ENCODE data around the gene PDX1.

DNA sequence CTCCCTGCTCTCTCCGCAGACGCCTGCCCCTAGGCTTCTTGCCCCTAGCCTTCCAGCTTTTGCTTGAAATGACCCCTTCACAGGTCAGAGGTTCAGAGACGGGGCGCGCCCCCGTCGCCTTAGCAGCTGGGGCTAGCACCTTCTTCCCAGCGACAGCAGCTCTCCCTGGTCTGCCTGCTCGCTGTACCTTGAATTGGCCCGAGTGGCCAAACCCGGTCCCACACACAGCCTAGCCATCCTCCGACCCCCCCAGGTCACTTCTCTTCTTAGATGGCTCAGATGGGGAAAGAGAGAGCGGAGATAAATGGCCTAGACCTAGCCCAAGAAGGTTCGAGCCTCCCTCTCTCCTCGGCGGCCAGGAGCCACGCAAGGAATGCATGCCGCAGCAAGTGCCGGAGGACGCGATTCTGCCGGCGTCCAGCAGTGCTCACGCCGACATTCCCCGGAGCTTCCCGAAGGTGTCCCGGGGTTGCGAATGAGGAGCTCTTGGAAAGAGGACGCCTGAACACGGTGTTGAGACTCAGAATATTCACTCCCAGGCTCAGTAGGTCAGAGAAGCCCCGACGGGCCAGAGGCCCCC is 48.0 kb downstream of the PDX1 start:
- TF ChIP-seq TCFL5 (CRISPR knock-in tag; conservative IDR thresholded peaks at IDR 0.05) (no peak), ZNF586 (CRISPR knock-in tag; conservative IDR thresholded peaks at IDR 0.05) (no peak), RNF2 (IDR thresholded peaks at IDR 0.05) (no peak), RFX5 (IDR thresholded peaks at IDR 0.05; ENCODE audit: low read depth, low read length) (no peak), JUND (IDR thresholded peaks at IDR 0.05; ENCODE audit: borderline replicate concordance, low read depth, low read length) (no peak), JUND (tag; IDR thresholded peaks at IDR 0.05; ENCODE audit: borderline replicate concordance, low read depth, low read length) (no peak)

Measured in K562 (cell line).